Endodermal cell (in vitro differentiated cells): ENCODE measurements around the gene ZBTB4. TPM values are rescaled to one million over a fixed set of nuclear protein-coding genes. Genes with fewer than 3 reads are reported as not detected.
A peak's percentile ranks its signal among the peaks of the same experiment; 100 is the strongest.

Experiments
- DNase-seq: peaks from one replicate; pipeline ENCODE4 v3.0.0-alpha.2; 2017
- H3K27ac ChIP-seq: 2 replicates; pipeline ENCODE4 v1.5.1; 2013; ENCODE audit warnings: mild to moderate bottlenecking, low read depth, low read length, moderate library complexity
- H3K27me3 ChIP-seq: 2 replicates; pipeline ENCODE4 v1.6.1; 2013; ENCODE audit warnings: mild to moderate bottlenecking, low read length, moderate library complexity; ENCODE audit not compliant: insufficient read depth, control insufficient read depth, poor library complexity, severe bottlenecking
- H3K36me3 ChIP-seq: 2 replicates; pipeline ENCODE4 v1.7.0; 2013; ENCODE audit warnings: mild to moderate bottlenecking, low read length, moderate library complexity; ENCODE audit not compliant: control insufficient read depth, insufficient read depth
- H3K4me1 ChIP-seq: one replicate; pipeline ENCODE4 v1.7.0; 2013; ENCODE audit warnings: low read length; ENCODE audit not compliant: control insufficient read depth, insufficient read depth
- H3K4me3 ChIP-seq: 2 replicates; pipeline ENCODE4 v1.5.1; 2013; ENCODE audit warnings: mild to moderate bottlenecking, low read length, moderate library complexity
- H3K9ac ChIP-seq: 2 replicates; pipeline ENCODE4 v1.6.1; 2013; ENCODE audit warnings: mild to moderate bottlenecking, low read length, moderate library complexity; ENCODE audit not compliant: poor library complexity, severe bottlenecking; ENCODE audit errors: extremely low read depth
- H3K9me3 ChIP-seq: 2 replicates; pipeline ENCODE4 v1.6.1; 2013; ENCODE audit warnings: mild to moderate bottlenecking, low read length, moderate library complexity; ENCODE audit not compliant: control insufficient read depth
- H3K27ac Mint-ChIP-seq: 2 replicates; pipeline ENCODE4 v1.8.0; 2020; ENCODE audit warnings: mixed read lengths
- H3K27me3 Mint-ChIP-seq: 2 replicates; pipeline ENCODE4 v1.8.0; 2021; ENCODE audit warnings: mild to moderate bottlenecking, mixed read lengths; ENCODE audit not compliant: insufficient read depth
- H3K36me3 Mint-ChIP-seq: 2 replicates; pipeline ENCODE4 v1.8.0; 2020; ENCODE audit warnings: low read depth, mixed read lengths
- H3K4me1 Mint-ChIP-seq: 2 replicates; pipeline ENCODE4 v1.8.0; 2020; ENCODE audit warnings: mixed read lengths
- H3K4me3 Mint-ChIP-seq: 2 replicates; pipeline ENCODE4 v1.8.0; 2020; ENCODE audit warnings: mild to moderate bottlenecking, moderate library complexity, mixed read lengths
- H3K9me3 Mint-ChIP-seq: 2 replicates; pipeline ENCODE4 v1.8.0; 2020; ENCODE audit warnings: mild to moderate bottlenecking, mixed read lengths
- WGBS, 2 experiments: methylation state at CpG; one replicate each; pipeline versions ENCODE4 v1.1.5 to v1.1.7; 2013; ENCODE audit warnings: missing lambda C conversion rate in 2 of 2, mixed read lengths in 1 of 2; ENCODE audit not compliant: insufficient coverage in 1 of 2, insufficient read length in 1 of 2; 5-methylcytosine and 5-hydroxymethylcytosine counted together
- total RNA-seq, 2 donors: library from RNA; stranded (reverse); fragmentation: NEBNext Ultra II Directional in 1 of 2; extraction: Animal tissue kit (Norgen Biotek cat#: 25700) in 1 of 2; gene quantifications; 2 replicates in 1 of 2; 3 replicates in 1 of 2; pipeline ENCODE4 v1.2.1, GENCODE V29; 2021
- TF ChIP-seq, protein P1 (sequence below): fragments of 200-600 bp; sonication (generic); conservative IDR thresholded peaks from 2 replicates; pipeline ENCODE4 v1.5.0; 2021; ENCODE audit warnings: antibody characterized with exemption, mild to moderate bottlenecking

The ZBTB4 gene
- total RNA-seq, 2 donors from 2014 or later, result 18.8 to 25.5 TPM

GRCh38 chr17:7444682-7445618 is 34.5 kb downstream of the ZBTB4 start, which contains the start of gene CHRNB1:
CHRNB1 (plus strand) TSS chr17:7445061; CDS start chr17:7445128, 67 bp downstream.
- Histone ChIP-seq H3K9me3 (no peaks in the 10 kb centered on the region), H3K4me1 (no peaks in the 10 kb centered on the region), H3K4me3 (peak within 1 kb of the TSS; percentile 79), H3K9ac (peak within 1 kb of the TSS; percentile 50), H3K27ac (no peak within 1 kb of the TSS), H3K27me3 (peaks cover 16% of the 10 kb centered on the region), H3K36me3 (no peaks in the 10 kb centered on the region)
- Mint-ChIP-seq H3K27me3 (peaks cover 71% of the 10 kb centered on the region), H3K36me3 (no peaks in the 10 kb centered on the region), H3K9me3 (no peaks in the 10 kb centered on the region), H3K4me3 (peak within 1 kb of the TSS; percentile 71), H3K4me1 (peaks cover 6% of the 10 kb centered on the region), H3K27ac (peak within 1 kb of the TSS; percentile 93)
- WGBS, 2 experiments, result 3 to 5% methylated on average over 31 to 51 of the region's 51 CpGs
- peak; percentile 98 for DNase-seq
- TF ChIP-seq, protein P1, sequence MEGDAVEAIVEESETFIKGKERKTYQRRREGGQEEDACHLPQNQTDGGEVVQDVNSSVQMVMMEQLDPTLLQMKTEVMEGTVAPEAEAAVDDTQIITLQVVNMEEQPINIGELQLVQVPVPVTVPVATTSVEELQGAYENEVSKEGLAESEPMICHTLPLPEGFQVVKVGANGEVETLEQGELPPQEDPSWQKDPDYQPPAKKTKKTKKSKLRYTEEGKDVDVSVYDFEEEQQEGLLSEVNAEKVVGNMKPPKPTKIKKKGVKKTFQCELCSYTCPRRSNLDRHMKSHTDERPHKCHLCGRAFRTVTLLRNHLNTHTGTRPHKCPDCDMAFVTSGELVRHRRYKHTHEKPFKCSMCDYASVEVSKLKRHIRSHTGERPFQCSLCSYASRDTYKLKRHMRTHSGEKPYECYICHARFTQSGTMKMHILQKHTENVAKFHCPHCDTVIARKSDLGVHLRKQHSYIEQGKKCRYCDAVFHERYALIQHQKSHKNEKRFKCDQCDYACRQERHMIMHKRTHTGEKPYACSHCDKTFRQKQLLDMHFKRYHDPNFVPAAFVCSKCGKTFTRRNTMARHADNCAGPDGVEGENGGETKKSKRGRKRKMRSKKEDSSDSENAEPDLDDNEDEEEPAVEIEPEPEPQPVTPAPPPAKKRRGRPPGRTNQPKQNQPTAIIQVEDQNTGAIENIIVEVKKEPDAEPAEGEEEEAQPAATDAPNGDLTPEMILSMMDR, result peak; percentile 50

- 85 to 97% methylated on average over 6 to 7 of the region's 7 CpGs for WGBS, 2 experiments
- Mint-ChIP-seq H3K27ac (no peak overlapping the region), H3K27me3 (peaks cover 79% of the 10 kb centered on the region), H3K4me3 (no peak overlapping the region), H3K9me3 (no peaks in the 10 kb centered on the region), H3K4me1 (peaks cover 8% of the 10 kb centered on the region), H3K36me3 (no peaks in the 10 kb centered on the region)
- H3K9me3 ChIP-seq, result no peaks in the 10 kb centered on the region
- TF ChIP-seq, protein P1, result no peak
- H3K4me3 ChIP-seq, result no peak overlapping the region
- no peak overlapping the region for H3K27ac ChIP-seq
- no peak for DNase-seq
- H3K9ac ChIP-seq, result no peak overlapping the region
- no peaks in the 10 kb centered on the region for H3K36me3 ChIP-seq
- H3K27me3 ChIP-seq, result peaks cover 27% of the 10 kb centered on the region
- no peaks in the 10 kb centered on the region for H3K4me1 ChIP-seq
These were observed 35.6 kb downstream of the ZBTB4 start for GRCh38 chr17:7443499-7444485.

- Mint-ChIP-seq H3K36me3 (no peaks in the 10 kb centered on the region), H3K4me3 (no peak overlapping the region), H3K27me3 (peaks cover 83% of the 10 kb centered on the region), H3K27ac (no peak overlapping the region), H3K9me3 (no peaks in the 10 kb centered on the region), H3K4me1 (peaks cover 18% of the 10 kb centered on the region)
- no peaks in the 10 kb centered on the region for H3K36me3 ChIP-seq
- TF ChIP-seq, protein P1, result no peak
- no peak for DNase-seq
- no peaks in the 10 kb centered on the region for H3K4me1 ChIP-seq
- no peaks in the 10 kb centered on the region for H3K9me3 ChIP-seq
- no peak overlapping the region for H3K4me3 ChIP-seq
- no peak overlapping the region for H3K27ac ChIP-seq
- H3K9ac ChIP-seq, result no peak overlapping the region
- WGBS, 2 experiments, result 80 to 93% methylated on average over 2 of the region's 2 CpGs
- peaks cover 43% of the 10 kb centered on the region for H3K27me3 ChIP-seq
These were observed 37.3 kb downstream of the ZBTB4 start for GRCh38 chr17:7442142-7442541.
